ENCODE measurements around the gene FN1.
"Not testable (repeated sequence)": the region's sequence is repeated elsewhere in the genome, so short reads cannot be mapped to it uniquely, and the experiment has no call there.

Gene FN1

GRCh38 chr2:215324811-215325210 lies 111.1 kb downstream of the FN1 start:
- DNase-seq: no peak

GRCh38 chr2:215320679-215321078 lies 115.2 kb downstream of the FN1 start:
- no peak for DNase-seq

DNA sequence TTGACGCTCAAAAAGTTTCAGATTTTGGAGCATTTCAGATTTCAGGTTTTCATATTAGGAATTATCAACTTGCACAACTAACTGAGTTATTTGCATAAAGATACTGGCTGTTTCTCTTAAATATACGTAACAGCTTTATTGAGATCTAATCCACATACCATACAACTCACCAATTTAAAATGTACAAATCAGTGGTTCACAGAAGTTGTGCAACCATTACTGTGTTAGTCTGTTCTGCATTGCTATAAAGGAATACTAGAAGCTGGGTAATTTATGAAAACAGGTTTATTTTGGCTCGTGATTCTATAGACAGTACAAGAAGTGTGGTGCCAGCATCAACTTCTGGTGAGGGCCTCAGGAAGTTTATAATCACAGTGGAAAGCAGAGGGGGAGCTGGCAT lies 115.8 kb downstream of the FN1 start:
- no peak for DNase-seq

GRCh38 chr2:215319500-215319899 lies 116.4 kb downstream of the FN1 start:
- no peak for DNase-seq

- no peak for DNase-seq
Measured at GRCh38 chr2:215316336-215316735, 119.5 kb downstream of the FN1 start.

- no peak for DNase-seq
Measured at GRCh38 chr2:215315301-215315700, 120.6 kb downstream of the FN1 start.

DNA sequence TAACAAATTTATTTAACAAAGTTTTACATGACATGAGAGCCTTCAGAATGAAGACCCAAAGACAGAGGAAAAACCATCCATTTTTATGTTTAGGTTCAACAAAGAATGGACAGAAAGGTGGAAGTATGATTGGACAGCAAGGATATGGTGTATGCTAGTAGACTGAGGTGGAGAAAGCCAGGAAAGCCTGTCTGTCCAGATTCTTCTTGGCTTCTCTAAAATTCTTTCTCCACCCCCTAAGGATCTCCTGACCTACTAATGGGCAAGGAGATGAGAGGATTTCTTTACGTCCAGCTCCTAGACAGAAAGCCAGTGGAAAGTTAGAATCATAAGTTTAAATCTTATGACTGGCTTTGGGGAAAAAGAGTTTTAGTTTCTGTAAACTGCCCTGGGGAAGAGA lies 121.0 kb downstream of the FN1 start:
- no peak for DNase-seq

DNA sequence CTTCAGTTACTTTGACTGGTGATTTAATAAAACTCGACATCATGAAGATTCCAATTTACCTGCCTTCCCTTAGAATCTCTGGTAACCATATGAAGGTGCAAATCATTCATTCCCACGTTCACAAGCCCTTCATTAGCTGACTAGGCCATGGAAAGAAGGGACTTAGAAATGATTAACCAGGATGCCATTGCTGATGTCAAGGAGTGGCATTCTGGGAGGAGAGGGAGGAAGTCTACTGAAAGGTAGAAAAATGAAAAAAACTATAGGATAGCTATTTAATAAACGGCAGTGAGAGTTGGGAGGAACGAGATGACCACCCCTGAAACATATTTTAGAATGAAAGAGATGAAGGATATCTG lies 122.6 kb downstream of the FN1 start:
- no peak for DNase-seq

DNA sequence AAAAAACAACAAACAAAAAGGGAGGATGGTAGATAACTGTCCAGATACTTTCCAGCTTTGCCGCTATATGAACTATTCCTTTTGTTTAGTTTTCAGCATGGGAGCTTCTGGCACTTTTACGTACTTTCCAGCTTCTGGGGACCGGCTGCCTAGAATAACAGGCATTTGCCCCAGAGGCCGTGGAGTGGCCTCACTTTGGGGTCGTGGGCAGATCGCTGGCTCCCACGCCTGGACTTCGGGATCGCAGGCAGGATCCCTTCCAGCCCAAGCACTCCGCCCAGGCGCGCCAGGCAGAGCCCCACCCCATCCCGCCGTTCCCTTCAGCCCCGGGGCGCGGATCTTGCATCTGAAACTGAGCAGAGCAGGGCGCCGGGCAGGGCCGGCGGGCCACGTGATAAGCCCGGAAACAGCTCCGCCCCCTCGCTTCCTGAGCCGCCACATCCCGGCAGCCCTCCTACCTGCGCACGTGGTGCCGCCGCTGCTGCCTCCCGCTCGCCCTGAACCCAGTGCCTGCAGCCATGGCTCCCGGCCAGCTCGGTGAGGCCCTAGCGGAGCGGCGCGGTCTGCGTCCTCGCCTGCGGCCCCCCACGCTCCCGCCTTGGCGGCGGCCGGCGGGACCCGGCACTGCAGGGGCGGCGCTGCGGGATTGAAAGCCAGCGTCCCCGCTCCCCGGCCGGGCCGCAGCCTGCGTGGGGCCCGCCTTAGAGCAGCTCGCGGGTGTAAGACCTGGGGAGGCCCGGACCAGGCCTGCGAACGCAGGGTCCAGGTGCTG lies 124.1 kb downstream of the FN1 start, which contains the start of gene ATIC:
TSS of gene ATIC (plus strand) at position 435 of the 772 bp plus-strand sequence. CDS start at position 519, 84 bp downstream.
- peak; percentile 72 for DNase-seq

- not testable (repeated sequence) for DNase-seq
Measured at GRCh38 chr2:215311259-215311624, 124.6 kb downstream of the FN1 start.
